Aorta (tissue), 5 donors: ENCODE results near the gene SVEP1. TPM values are rescaled to one million over a fixed set of nuclear protein-coding genes. Genes with fewer than 3 reads are reported as not detected.
"Not testable (repeated sequence)": the region's sequence is repeated elsewhere in the genome, so short reads cannot be mapped to it uniquely, and the experiment has no call there.

ENCODE experiments used
- ATAC-seq: fragments of 200-7000 bp; cut with Tn5 transposase; one replicate; pipeline ENCODE4 v1.9.1; 2022; ENCODE audit warnings: moderate library complexity; ENCODE audit not compliant: low FRiP score
- DNase-seq, 2 donors: peaks; one replicate each; pipeline ENCODE4 v3.0.0-alpha.2; 2020
- H3K27ac ChIP-seq, 2 donors: one replicate each; pipeline ENCODE4 v1.5.1; 2013; ENCODE audit warnings: low read length in 2 of 2, mild to moderate bottlenecking in 2 of 2, moderate library complexity in 2 of 2, control low read depth in 1 of 2, inconsistent platforms in 1 of 2, low read depth in 1 of 2
- H3K27me3 ChIP-seq, 2 donors: one replicate each; pipeline ENCODE4 v1.6.1; 2013; ENCODE audit warnings: control low read depth in 1 of 2, low read length in 1 of 2, mild to moderate bottlenecking in 1 of 2, moderate library complexity in 1 of 2; ENCODE audit not compliant: insufficient read depth in 2 of 2, control insufficient read depth in 1 of 2
- H3K36me3 ChIP-seq, 2 donors: one replicate each; pipeline ENCODE4 v1.6.1; 2013; ENCODE audit warnings: control low read depth in 1 of 2, low read length in 1 of 2, mild to moderate bottlenecking in 1 of 2; ENCODE audit not compliant: insufficient read depth in 2 of 2, control insufficient read depth in 1 of 2
- H3K4me1 ChIP-seq, 2 donors: one replicate each; pipeline ENCODE4 v1.6.1; 2013; ENCODE audit warnings: low read length in 2 of 2, control low read depth in 1 of 2, mild to moderate bottlenecking in 1 of 2, moderate library complexity in 1 of 2; ENCODE audit not compliant: insufficient read depth in 2 of 2, control insufficient read depth in 1 of 2
- H3K4me3 ChIP-seq, 2 donors: one replicate each; pipeline ENCODE4 v1.5.1; 2013; ENCODE audit warnings: low read length in 2 of 2, control low read depth in 1 of 2, mild to moderate bottlenecking in 1 of 2
- H3K9me3 ChIP-seq: one replicate; pipeline ENCODE4 v1.6.1; 2013; ENCODE audit warnings: mild to moderate bottlenecking, low read length; ENCODE audit not compliant: control insufficient read depth
- WGBS, 2 donors: extraction: QIAGEN DNeasy Blood & Tissue Kit; methylation state at CpG; one replicate each; pipeline ENCODE4 v1.1.7; 2013; 5-methylcytosine and 5-hydroxymethylcytosine counted together
- intact Hi-C, 2 donors: fragments of 100-400 bp; cut with DNase I; formaldehyde crosslinking; loops; one replicate each; pipeline versions ENCODE4 v1.14.2 to v1.15.0; 2022
- polyA plus RNA-seq, 2 donors: library from polyadenylated mRNA; stranded (reverse); fragments of 200-250 nt; gene quantifications; one replicate each; pipeline ENCODE4 v1.2.3, GENCODE V29; 2013
- total RNA-seq, 2 donors: library from RNA; stranded (reverse); fragmentation: NEBNext Ultra II Directional; extraction: Animal tissue kit (Norgen Biotek cat#: 25700); gene quantifications; one replicate each; pipeline ENCODE4 v1.2.1, GENCODE V29; 2021
- donor health status: healthy with polysubstance abuse.
- donor health status: Bipolar disorder and iron deficiency.
- donor health status: DM: no; HTN: no; CAD: no.
- donor health status: DM: no; HTN: no; CAD: no.
- donor health status: DM: yes; HTN: yes; CAD: no.

Gene SVEP1
- total and polyA plus RNA-seq, 4 donors = 0.63 to 120 (median 38.4) TPM

DNA sequence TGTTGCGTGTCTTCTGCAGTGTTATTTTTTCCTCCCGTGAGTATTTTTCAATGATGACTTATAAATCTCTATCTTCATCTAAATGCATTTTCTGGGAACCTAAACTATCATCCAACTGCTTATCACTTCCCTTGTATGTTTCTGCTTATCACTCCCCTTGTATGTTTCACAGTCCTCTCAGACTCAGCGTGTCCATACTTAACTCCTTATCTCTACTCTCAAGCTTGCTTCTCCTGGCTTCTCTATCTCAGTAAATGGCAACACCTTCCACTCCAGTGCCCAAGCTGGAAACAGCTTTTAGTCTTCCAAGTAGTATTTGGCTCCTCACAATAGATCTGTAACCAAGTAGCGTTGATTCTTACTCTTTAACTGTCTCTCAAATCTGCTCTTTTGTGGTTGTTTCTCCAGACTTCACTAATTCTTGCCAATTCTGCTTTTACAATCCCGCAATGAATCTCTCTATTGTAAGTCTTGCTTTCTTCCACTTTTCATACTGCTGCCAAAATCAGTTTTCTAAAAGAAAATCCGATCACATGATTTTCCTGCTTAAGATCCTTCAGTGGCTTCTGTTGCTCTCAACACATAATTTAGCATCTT lies 208.0 kb downstream of the SVEP1 start:
- Histone ChIP-seq H3K9me3 (no peaks in the 10 kb centered on the region), H3K36me3 (peaks cover 0 to 3% of the 10 kb centered on the region in 2 donors), H3K4me1 (no peaks in the 10 kb centered on the region), H3K27me3 (no peaks in the 10 kb centered on the region), H3K4me3 (no peak overlapping the region), H3K27ac (no peak overlapping the region)
- DNase-seq = no peak
- intact Hi-C loops = no loop called here
- 70 to 72% methylated on average over 6 of the region's 6 CpGs for WGBS, 2 donors
- ATAC-seq = no peak

DNA sequence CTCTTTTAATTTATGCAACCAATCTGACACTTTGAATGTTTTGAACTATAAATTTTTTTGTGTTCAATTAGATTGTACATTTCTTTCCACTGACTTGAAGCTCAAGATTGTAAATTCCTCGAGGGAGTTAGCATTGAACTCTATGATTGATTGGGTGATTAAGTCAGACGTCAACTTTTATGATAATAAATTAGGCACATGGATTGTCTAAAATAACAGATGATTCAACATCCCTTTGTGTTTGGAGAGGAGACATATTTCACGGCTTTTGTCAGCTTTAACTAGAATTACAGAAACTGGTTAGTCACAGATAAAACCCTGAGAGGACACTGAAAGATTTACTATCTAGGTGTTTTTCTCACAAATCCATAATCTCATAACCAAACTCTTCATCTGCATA lies 209.2 kb downstream of the SVEP1 start:
- intact Hi-C loops = no loop called here
- no peak for DNase-seq
- no peaks in the 10 kb centered on the region for H3K9me3 ChIP-seq
- H3K4me1 ChIP-seq = no peaks in the 10 kb centered on the region
- 40 to 56% methylated on average over 3 of the region's 3 CpGs for WGBS, 2 donors
- no peak for ATAC-seq
- H3K4me3 ChIP-seq = no peak overlapping the region
- H3K36me3 ChIP-seq = peaks cover 0 to 3% of the 10 kb centered on the region in 2 donors
- no peak overlapping the region for H3K27ac ChIP-seq
- H3K27me3 ChIP-seq = no peaks in the 10 kb centered on the region

DNA sequence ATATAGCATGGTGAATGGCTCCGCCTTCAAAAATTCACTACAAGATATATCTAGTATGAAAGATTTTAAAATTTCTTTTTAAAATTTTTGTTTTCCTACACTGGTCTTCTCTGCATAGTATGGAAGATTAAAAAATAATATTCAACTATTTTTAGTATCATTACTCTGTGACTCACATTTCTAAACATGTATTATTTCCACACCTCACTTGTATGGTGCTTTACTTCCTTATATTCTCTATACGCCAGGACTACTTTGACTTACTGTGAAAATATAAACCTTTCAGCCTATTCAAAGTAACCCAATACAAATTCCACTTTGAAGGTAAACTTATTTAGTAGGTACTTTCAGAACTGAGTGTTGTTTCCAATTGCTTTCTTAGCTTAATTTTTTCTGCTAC lies 215.1 kb downstream of the SVEP1 start:
- no peaks in the 10 kb centered on the region for H3K9me3 ChIP-seq
- ATAC-seq = no peak
- WGBS, 2 donors = 77 to 80% methylated on average over 2 of the region's 2 CpGs
- intact Hi-C loops = no loop called here
- H3K4me3 ChIP-seq = no peak overlapping the region
- H3K27ac ChIP-seq = no peak overlapping the region
- H3K27me3 ChIP-seq = no peaks in the 10 kb centered on the region
- no peaks in the 10 kb centered on the region for H3K36me3 ChIP-seq
- DNase-seq = no peak
- no peaks in the 10 kb centered on the region for H3K4me1 ChIP-seq

DNA sequence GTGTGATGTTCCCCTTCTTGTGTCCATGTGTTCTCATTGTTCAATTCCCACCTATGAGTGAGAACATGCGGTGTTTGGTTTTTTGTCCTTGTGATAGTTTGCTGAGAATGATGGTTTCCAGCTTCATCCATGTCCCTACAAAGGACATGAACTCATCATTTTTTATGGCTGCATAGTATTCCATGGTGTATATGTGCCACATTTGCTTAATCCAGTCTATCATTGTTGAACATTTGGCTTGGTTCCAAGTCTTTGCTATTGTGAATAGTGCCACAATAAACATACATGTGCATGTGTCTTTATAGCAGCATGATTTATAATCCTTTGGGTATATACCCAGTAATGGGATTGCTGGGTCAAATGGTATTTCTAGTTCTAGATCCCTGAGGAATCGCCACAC lies 220.5 kb downstream of the SVEP1 start:
- intact Hi-C loops, H3K27ac ChIP-seq, H3K27me3 ChIP-seq, ATAC-seq, H3K36me3 ChIP-seq, DNase-seq, H3K4me1 ChIP-seq, H3K9me3 ChIP-seq, H3K4me3 ChIP-seq: not testable (repeated sequence)
- WGBS, 2 donors = 100% methylated on average over 1 of the region's 2 CpGs; no CpG with 5 or more reads in 1 of the 2 donors

DNA sequence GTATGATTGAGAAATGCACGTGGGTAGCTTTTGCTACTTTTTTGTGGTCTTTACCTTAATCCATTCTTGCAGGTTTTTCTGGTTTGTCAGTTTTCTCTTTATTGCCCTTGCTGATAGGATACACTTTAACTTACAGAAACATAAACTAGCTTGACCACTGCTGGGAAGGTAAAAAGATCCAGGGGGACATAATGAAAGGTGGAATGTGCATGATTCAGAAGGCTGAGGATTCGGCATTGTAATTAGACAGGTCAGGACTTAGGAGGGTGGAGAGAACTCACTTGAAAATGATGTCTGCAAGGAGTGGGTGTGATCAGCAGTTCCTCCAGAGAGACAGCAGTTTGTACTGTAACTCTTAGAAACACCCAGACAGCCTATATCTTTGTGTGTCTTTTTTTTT lies 222.0 kb downstream of the SVEP1 start:
- WGBS, 2 donors = 83 to 86% methylated on average over 2 of the region's 2 CpGs

DNA sequence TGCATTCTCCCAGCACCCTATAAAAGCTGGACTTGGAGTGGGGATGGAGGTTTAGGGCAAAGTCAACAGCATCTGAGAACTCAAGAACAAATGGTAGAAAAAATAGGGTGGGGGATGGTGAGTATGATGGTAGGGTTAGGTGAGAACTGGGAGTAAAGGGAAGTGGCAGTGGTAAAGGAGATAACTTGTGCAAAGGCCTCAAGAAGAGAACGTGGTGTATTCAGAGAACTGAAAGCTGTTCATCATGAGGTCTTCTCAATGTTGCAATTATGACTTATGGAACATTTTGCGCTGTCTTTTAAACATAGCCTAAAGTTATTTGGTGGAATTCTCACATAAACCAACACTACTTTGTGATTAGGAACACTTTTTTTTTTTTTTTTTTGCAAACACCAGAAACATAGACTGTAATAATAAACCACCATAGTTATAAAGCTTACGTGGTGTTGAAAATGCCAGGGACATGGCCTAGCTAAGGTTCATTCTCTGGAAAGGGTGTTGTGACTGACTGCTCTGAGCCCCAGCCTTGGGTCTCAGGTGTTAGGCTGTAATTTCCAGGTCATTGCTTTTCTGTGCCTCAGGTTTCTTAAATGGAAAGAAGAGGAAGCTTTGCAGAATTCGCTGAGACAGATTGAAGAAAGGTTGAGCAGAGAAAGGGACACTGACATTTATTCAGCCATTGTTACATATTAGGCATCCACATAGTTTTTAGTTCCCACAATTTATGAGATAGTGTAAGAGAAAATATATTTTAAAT lies 222.7 kb downstream of the SVEP1 start:
- Histone ChIP-seq H3K27ac (no peak overlapping the region), H3K4me1 (no peaks in the 10 kb centered on the region), H3K27me3 (no peaks in the 10 kb centered on the region), H3K36me3 (no peaks in the 10 kb centered on the region), H3K9me3 (no peaks in the 10 kb centered on the region), H3K4me3 (no peak overlapping the region)
- no peak for ATAC-seq
- WGBS, 2 donors = 87% methylated on average over 4 of the region's 4 CpGs
- no peak for DNase-seq
- intact Hi-C loops = no loop called here

More for the DNA sequence above, 222.0 kb downstream of the SVEP1 start:
- Histone ChIP-seq H3K9me3 (no peaks in the 10 kb centered on the region), H3K27ac (no peak overlapping the region), H3K4me3 (no peak overlapping the region), H3K36me3 (no peaks in the 10 kb centered on the region), H3K27me3 (no peaks in the 10 kb centered on the region), H3K4me1 (no peaks in the 10 kb centered on the region)
- intact Hi-C loops = no loop called here
- no peak for ATAC-seq
- no peak for DNase-seq

DNA sequence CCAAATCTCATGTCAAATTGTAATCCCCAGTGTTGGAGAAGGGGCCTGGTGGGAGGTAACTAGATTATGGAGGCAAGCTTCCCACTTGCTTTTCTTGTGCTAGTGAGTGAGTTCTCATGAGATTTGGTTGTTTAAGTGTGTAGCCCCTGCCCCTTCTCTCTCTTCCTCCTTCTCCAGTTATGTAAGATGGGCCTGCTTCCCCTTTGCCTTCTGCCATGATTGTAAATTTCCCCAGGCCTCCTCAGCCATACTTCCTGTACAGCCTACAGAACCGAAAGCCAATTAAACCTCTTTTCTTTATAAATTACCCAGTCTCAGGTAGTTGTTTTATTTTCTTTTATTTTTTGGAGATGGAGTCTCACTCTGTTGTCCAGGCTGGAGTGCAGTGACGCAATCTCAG lies 223.6 kb downstream of the SVEP1 start:
- no peaks in the 10 kb centered on the region for H3K4me1 ChIP-seq
- WGBS, 2 donors = 95 to 98% methylated on average over 2 of the region's 2 CpGs
- no peaks in the 10 kb centered on the region for H3K36me3 ChIP-seq
- no peak overlapping the region for H3K27ac ChIP-seq
- no peaks in the 10 kb centered on the region for H3K9me3 ChIP-seq
- no peak overlapping the region for H3K4me3 ChIP-seq
- ATAC-seq = no peak
- no peaks in the 10 kb centered on the region for H3K27me3 ChIP-seq
- intact Hi-C loops = no loop called here
- no peak for DNase-seq

DNA sequence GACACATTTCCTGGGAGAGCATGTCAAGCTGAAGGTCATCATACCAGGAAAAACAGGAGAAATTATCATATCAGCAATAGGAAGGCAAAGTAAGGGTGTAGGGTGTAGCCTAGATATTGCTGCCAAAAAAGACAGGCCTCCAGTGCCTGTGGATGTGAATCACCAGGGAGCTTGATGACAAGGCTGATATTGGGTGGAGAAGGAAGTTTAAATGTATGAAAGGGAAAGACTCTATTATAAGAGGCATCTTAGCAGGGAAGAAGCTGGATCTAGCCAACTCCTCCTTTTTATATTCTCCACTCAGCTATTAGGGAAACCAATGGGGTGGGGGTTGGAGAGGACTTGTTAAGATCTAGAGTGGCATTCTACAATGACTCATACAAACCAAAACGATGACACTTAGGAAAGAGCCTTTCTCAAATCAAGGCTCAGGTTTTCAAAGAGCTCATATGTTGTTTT lies 228.5 kb downstream of the SVEP1 start:
- Histone ChIP-seq H3K9me3 (no peaks in the 10 kb centered on the region), H3K36me3 (no peaks in the 10 kb centered on the region), H3K27me3 (no peaks in the 10 kb centered on the region), H3K27ac (no peak overlapping the region), H3K4me1 (no peaks in the 10 kb centered on the region), H3K4me3 (no peak overlapping the region)
- DNase-seq (no peak), ATAC-seq (no peak)
- intact Hi-C loops = no loop called here
- WGBS, 2 donors = 42% methylated on average over 1 of the region's 1 CpG

DNA sequence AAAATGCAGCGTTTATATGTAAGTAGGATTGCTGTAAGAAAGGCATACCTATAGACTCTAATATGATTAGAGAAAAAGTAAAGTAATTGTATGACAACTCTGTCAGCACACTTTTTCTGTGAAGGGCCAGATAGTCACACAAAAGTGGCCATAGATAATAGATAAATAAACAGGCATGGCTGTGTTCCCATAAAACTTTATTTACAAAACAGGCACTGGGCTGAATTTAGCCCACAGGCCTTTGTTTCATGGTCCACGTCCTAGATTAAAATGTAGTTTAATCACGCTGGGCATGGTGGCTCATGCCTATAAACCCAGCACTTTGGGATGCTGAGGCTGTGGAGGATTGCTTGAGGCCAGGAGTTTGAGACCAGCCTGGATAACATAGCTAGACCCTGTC lies 233.2 kb downstream of the SVEP1 start:
- no peak for ATAC-seq
- no peak for DNase-seq
- no peaks in the 10 kb centered on the region for H3K27me3 ChIP-seq
- no peak overlapping the region for H3K27ac ChIP-seq
- WGBS, 2 donors = 29 to 47% methylated on average over 3 of the region's 3 CpGs
- intact Hi-C loops = no loop called here
- no peak overlapping the region for H3K4me3 ChIP-seq
- no peaks in the 10 kb centered on the region for H3K9me3 ChIP-seq
- H3K4me1 ChIP-seq = no peaks in the 10 kb centered on the region
- H3K36me3 ChIP-seq = no peaks in the 10 kb centered on the region
